ENCODE data around the gene PRR20G. TPM values are rescaled to one million over a fixed set of nuclear protein-coding genes. Genes with fewer than 3 reads are reported as not detected.

PRR20G gene
- total RNA-seq, 1 donor, result not detected

GRCh38 chr3:127264794-127265514 is 22.9 kb downstream of the PRR20G start:
- TF ChIP-seq, protein P1, sequence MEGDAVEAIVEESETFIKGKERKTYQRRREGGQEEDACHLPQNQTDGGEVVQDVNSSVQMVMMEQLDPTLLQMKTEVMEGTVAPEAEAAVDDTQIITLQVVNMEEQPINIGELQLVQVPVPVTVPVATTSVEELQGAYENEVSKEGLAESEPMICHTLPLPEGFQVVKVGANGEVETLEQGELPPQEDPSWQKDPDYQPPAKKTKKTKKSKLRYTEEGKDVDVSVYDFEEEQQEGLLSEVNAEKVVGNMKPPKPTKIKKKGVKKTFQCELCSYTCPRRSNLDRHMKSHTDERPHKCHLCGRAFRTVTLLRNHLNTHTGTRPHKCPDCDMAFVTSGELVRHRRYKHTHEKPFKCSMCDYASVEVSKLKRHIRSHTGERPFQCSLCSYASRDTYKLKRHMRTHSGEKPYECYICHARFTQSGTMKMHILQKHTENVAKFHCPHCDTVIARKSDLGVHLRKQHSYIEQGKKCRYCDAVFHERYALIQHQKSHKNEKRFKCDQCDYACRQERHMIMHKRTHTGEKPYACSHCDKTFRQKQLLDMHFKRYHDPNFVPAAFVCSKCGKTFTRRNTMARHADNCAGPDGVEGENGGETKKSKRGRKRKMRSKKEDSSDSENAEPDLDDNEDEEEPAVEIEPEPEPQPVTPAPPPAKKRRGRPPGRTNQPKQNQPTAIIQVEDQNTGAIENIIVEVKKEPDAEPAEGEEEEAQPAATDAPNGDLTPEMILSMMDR (IDR thresholded peaks at IDR 0.05; ENCODE audit: insufficient read depth, low read depth, low read length), result no peak
- DNase-seq (ENCODE audit: low read depth), result no peak
- no peak overlapping the region for H3K4me3 ChIP-seq (ENCODE audit: low read depth, low read length)

- TF ChIP-seq, protein P1 (IDR thresholded peaks at IDR 0.05; ENCODE audit: insufficient read depth, low read depth, low read length), result no peak
- no peak overlapping the region for H3K4me3 ChIP-seq (ENCODE audit: low read depth, low read length)
- DNase-seq (ENCODE audit: low read depth), result no peak
These were observed 23.6 kb downstream of the PRR20G start for GRCh38 chr3:127264292-127264691.

GRCh38 chr3:127263586-127264231 is 24.1 kb downstream of the PRR20G start:
- TF ChIP-seq, protein P1 (IDR thresholded peaks at IDR 0.05; ENCODE audit: insufficient read depth, low read depth, low read length), result no peak
- DNase-seq (ENCODE audit: low read depth), result no peak
- H3K4me3 ChIP-seq (ENCODE audit: low read depth, low read length), result no peak overlapping the region

DNA sequence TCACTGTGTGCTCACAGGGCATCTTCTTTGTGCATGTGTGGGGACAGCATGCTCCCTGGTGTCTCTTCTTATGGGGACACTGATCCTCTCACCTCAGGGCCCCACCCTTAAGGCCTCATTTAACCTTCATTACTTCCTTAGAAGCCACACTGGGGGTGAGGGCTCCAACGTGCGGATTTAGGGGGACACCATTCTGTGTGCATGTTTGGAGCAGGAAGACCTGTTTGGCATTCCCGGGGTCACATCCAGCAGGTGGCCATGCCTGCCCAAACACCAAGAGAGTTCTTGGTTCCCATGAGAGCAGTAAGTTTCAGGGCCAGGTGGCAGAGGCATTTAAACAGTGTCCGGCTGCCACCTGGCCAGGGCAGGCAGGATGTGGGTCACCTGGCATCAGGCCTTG is 24.8 kb downstream of the PRR20G start:
- no peak overlapping the region for H3K4me3 ChIP-seq (ENCODE audit: low read depth, low read length)
- DNase-seq (ENCODE audit: low read depth), result no peak
- TF ChIP-seq, protein P1 (IDR thresholded peaks at IDR 0.05; ENCODE audit: insufficient read depth, low read depth, low read length), result no peak

- DNase-seq (ENCODE audit: low read depth), result no peak
- H3K4me3 ChIP-seq (ENCODE audit: low read depth, low read length), result no peak overlapping the region
- TF ChIP-seq, protein P1 (IDR thresholded peaks at IDR 0.05; ENCODE audit: insufficient read depth, low read depth, low read length), result no peak
These were observed 25.3 kb downstream of the PRR20G start for GRCh38 chr3:127262533-127262932.

- no peak for DNase-seq (ENCODE audit: low read depth)
- TF ChIP-seq, protein P1 (IDR thresholded peaks at IDR 0.05; ENCODE audit: insufficient read depth, low read depth, low read length), result no peak
- H3K4me3 ChIP-seq (ENCODE audit: low read depth, low read length), result no peak overlapping the region
These were observed 25.9 kb downstream of the PRR20G start for GRCh38 chr3:127261925-127262324.

All from fibroblast of villous mesenchyme (primary cell).